GM06990 (cell line): ENCODE results near the gene SIRT6.

Experiments used
- DNase-seq: peaks from one replicate; pipeline ENCODE4 v3.0.0-alpha.2; 2011; ENCODE audit not compliant: insufficient read length; ENCODE audit errors: extremely low read depth
- H3K27me3 ChIP-seq: replicated peaks from 2 replicates; pipeline ENCODE4 v1.6.0; 2011; ENCODE audit warnings: low read length; ENCODE audit not compliant: control insufficient read depth, insufficient read depth
- H3K36me3 ChIP-seq: 2 replicates; pipeline ENCODE4 v1.5.1; 2011; ENCODE audit warnings: low read length; ENCODE audit not compliant: control insufficient read depth, insufficient read depth
- H3K4me3 ChIP-seq: replicated peaks from 2 replicates; pipeline ENCODE4 v1.5.1; 2011; ENCODE audit warnings: low read depth, mild to moderate bottlenecking, control low read depth, low read length
- TF ChIP-seq, protein P1 (sequence below): IDR thresholded peaks from 2 replicates; pipeline ENCODE4 v1.5.1; 2011; ENCODE audit warnings: low read length, control low read depth, mild to moderate bottlenecking, inconsistent platforms; ENCODE audit not compliant: insufficient read depth, poor library complexity, severe bottlenecking

SIRT6 gene

DNA sequence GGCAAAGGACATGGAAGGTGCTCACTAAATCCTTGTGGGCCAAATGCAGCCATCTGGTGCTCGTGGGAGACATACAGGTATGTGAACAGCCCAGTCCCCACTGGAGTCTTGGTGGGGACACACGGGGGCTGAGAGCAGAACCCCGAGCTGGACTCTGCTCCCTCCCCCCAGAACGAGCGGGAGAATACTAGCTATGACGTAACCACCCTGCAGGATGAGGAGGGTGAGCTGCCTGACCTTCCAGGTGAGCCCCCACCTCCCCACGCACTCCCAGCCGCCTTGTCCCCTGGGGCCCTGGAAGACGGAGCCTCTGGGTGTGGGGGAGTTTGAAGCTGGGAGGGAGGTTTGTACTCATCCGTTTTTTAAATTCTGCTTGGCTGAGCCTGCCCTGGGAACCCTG, 33.4 kb upstream of the SIRT6 start:
- TF ChIP-seq, protein P1, sequence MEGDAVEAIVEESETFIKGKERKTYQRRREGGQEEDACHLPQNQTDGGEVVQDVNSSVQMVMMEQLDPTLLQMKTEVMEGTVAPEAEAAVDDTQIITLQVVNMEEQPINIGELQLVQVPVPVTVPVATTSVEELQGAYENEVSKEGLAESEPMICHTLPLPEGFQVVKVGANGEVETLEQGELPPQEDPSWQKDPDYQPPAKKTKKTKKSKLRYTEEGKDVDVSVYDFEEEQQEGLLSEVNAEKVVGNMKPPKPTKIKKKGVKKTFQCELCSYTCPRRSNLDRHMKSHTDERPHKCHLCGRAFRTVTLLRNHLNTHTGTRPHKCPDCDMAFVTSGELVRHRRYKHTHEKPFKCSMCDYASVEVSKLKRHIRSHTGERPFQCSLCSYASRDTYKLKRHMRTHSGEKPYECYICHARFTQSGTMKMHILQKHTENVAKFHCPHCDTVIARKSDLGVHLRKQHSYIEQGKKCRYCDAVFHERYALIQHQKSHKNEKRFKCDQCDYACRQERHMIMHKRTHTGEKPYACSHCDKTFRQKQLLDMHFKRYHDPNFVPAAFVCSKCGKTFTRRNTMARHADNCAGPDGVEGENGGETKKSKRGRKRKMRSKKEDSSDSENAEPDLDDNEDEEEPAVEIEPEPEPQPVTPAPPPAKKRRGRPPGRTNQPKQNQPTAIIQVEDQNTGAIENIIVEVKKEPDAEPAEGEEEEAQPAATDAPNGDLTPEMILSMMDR = no peak
- Histone ChIP-seq H3K36me3 (no peaks in the 10 kb centered on the region), H3K27me3 (no peaks in the 10 kb centered on the region), H3K4me3 (no peak overlapping the region)
- no peak for DNase-seq

- no peak overlapping the region for H3K4me3 ChIP-seq
- H3K36me3 ChIP-seq = no peaks in the 10 kb centered on the region
- no peaks in the 10 kb centered on the region for H3K27me3 ChIP-seq
- TF ChIP-seq, protein P1 = no peak
- DNase-seq = no peak
These were observed 30.8 kb upstream of the SIRT6 start for GRCh38 chr19:4213116-4213515.

GRCh38 chr19:4210166-4210731, 27.9 kb upstream of the SIRT6 start:
- Histone ChIP-seq H3K27me3 (no peaks in the 10 kb centered on the region), H3K36me3 (no peaks in the 10 kb centered on the region), H3K4me3 (no peak overlapping the region)
- TF ChIP-seq, protein P1 = no peak
- DNase-seq = no peak

GRCh38 chr19:4208385-4209094, 26.2 kb upstream of the SIRT6 start:
- Histone ChIP-seq H3K4me3 (no peak overlapping the region), H3K27me3 (no peaks in the 10 kb centered on the region), H3K36me3 (no peaks in the 10 kb centered on the region)
- TF ChIP-seq, protein P1 = peak; percentile 79
- no peak for DNase-seq

DNA sequence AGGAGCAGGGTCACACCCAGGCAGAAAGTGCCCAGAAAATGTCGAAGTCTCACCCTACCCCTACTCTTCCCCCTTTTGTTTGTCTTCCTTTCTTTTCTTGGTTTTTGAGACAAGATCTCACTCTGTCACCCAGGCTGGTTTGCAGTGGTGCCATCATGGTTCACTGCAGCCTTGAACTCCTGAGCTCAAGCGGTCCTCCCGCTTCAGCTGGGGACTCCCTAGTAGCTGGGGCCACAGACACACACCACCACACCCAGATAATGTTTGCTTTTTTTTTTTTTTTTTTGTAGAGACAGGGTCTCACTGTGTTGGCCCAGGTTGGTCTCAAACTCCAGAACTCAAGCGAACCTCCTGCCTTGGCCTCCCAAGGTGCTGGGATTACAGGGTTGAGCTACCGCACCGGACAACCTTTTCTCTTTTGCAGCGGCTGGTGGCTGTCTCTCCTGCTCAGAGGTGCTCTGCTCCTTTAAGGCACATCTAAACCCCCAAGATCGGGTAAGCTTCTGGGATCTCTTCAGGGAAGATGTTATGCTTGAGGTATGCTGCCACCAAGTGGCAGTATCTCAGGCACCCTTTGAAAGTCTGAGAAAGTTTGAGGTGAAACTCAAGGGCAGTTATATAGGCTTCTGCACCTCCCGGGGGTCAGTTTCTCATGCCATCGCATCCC, 24.6 kb upstream of the SIRT6 start:
- H3K27me3 ChIP-seq = no peaks in the 10 kb centered on the region
- DNase-seq = no peak

More for the DNA sequence above, 24.6 kb upstream of the SIRT6 start:
- TF ChIP-seq, protein P1 = peak; percentile 53
- Histone ChIP-seq H3K4me3 (no peak overlapping the region), H3K36me3 (no peaks in the 10 kb centered on the region)
